NCI-H460 (cell line): ENCODE results near the gene MAGT1. TPM values are rescaled to one million over a fixed set of nuclear protein-coding genes. Genes with fewer than 3 reads are reported as not detected.
"Not testable (repeated sequence)": the region's sequence is repeated elsewhere in the genome, so short reads cannot be mapped to it uniquely, and the experiment has no call there.

ENCODE experiments used
- DNase-seq: peaks from one replicate; pipeline ENCODE4 v3.0.0-alpha.2; 2016; ENCODE audit warnings: low read depth; ENCODE audit errors: extremely low read depth
- small RNA-seq, 2 experiments: library from RNA; depleted of rRNA; stranded (forward); fragments of <200 nt; gene quantifications; one replicate each; pipeline ENCODE3, GENCODE V24; 2014
- total RNA-seq: library from RNA; depleted of rRNA; stranded (reverse); fragments of >200 nt; shearing (Covaris generic); gene quantifications from 2 replicates; pipeline ENCODE4 v1.2.3, GENCODE V29; 2014; rRNA removed

MAGT1 gene
- total RNA-seq, 1 experiment from 2014 or later, result 95.0 TPM

GRCh38 chrX:77881418-77881817, 13.8 kb downstream of the MAGT1 start:
- DNase-seq, result not testable (repeated sequence)

GRCh38 chrX:77875372-77875771, 19.9 kb downstream of the MAGT1 start:
- no peak for DNase-seq

- DNase-seq, result not testable (repeated sequence)
These were observed 63.7 kb downstream of the MAGT1 start for GRCh38 chrX:77831544-77831943.

GRCh38 chrX:77821989-77822388, 73.2 kb downstream of the MAGT1 start:
- DNase-seq, result not testable (repeated sequence)

- DNase-seq, result no peak
These were observed 75.0 kb downstream of the MAGT1 start for GRCh38 chrX:77820091-77820727.

- DNase-seq, result no peak
These were observed 81.0 kb downstream of the MAGT1 start for GRCh38 chrX:77814210-77814609.

- DNase-seq, result no peak
These were observed 93.0 kb downstream of the MAGT1 start for GRCh38 chrX:77802201-77802600.

GRCh38 chrX:77795124-77795523, 100.1 kb downstream of the MAGT1 start:
- no peak for DNase-seq

GRCh38 chrX:77793946-77794345, 101.3 kb downstream of the MAGT1 start:
- DNase-seq, result no peak

GRCh38 chrX:77788050-77788449, 107.2 kb downstream of the MAGT1 start:
- peak; percentile 88 for DNase-seq

GRCh38 chrX:77786365-77786680, 108.9 kb downstream of the MAGT1 start:
- DNase-seq, result no peak

GRCh38 chrX:77785486-77786364, 109.5 kb downstream of the MAGT1 start, which contains the start of gene ATRX:
TSS of gene ATRX (minus strand) at chrX:77786216. CDS start at chrX:77786001, 215 bp downstream.
- DNase-seq, result peak; percentile 80

- DNase-seq, result no peak
These were observed 115.5 kb downstream of the MAGT1 start for GRCh38 chrX:77779695-77780094.

- DNase-seq, result no peak
These were observed 118.6 kb downstream of the MAGT1 start for GRCh38 chrX:77776659-77777058.

Small RNA genes within 50 kb of the gene (small RNA-seq; reads per million reads assigned to genes)
- gene RN7SL460P (0 reads per million in 2 experiments), gene RNU6-854P (0 reads per million in 2 experiments)

Other genes starting within 250 kb of the MAGT1 start
- 46.0 and 60.4 TPM in 2 replicates for gene ATRX, start 109.2 kb downstream of the MAGT1 start, total RNA-seq
- 562 and 680 TPM in 2 replicates for gene COX7B, start 4.0 kb upstream of the MAGT1 start, total RNA-seq
- gene ATP7A, start 15.3 kb upstream of the MAGT1 start, total RNA-seq, result 9.4 and 9.6 TPM in 2 replicates
- gene PGAM4, start 74.2 kb upstream of the MAGT1 start, total RNA-seq, result 0.22 TPM in 1 of 2 replicates, not detected in the other
- gene PGK1, start 208.8 kb upstream of the MAGT1 start, total RNA-seq, result 874 and 904 TPM in 2 replicates
- 38.5 and 40.2 TPM in 2 replicates for gene TAF9B, start 244.2 kb upstream of the MAGT1 start, total RNA-seq